HS-5 (cell line): ENCODE results near the gene PFKFB2.
A peak's percentile ranks its signal among the peaks of the same experiment; 100 is the strongest.

Experiments
- DNase-seq: peaks from one replicate; pipeline ENCODE4 v3.0.0-alpha.2; 2012; ENCODE audit warnings: low read depth

PFKFB2 gene

GRCh38 chr1:207067185-207067584, 14.1 kb downstream of the PFKFB2 start:
- no peak for DNase-seq

- no peak for DNase-seq
These were observed 14.6 kb downstream of the PFKFB2 start for GRCh38 chr1:207067665-207068064.

- DNase-seq, result no peak
These were observed 16.0 kb downstream of the PFKFB2 start for GRCh38 chr1:207069061-207069460.

- no peak for DNase-seq
These were observed 16.9 kb downstream of the PFKFB2 start for GRCh38 chr1:207069858-207070506.

GRCh38 chr1:207070811-207071210, 17.7 kb downstream of the PFKFB2 start:
- no peak for DNase-seq

GRCh38 chr1:207071426-207071825, 18.4 kb downstream of the PFKFB2 start:
- DNase-seq, result no peak

- DNase-seq, result no peak
These were observed 19.2 kb downstream of the PFKFB2 start for GRCh38 chr1:207072233-207072632.

- DNase-seq, result no peak
These were observed 21.1 kb downstream of the PFKFB2 start for GRCh38 chr1:207073906-207074820.

GRCh38 chr1:207076181-207076955, 23.3 kb downstream of the PFKFB2 start:
- DNase-seq, result no peak

- DNase-seq, result no peak
These were observed 23.9 kb downstream of the PFKFB2 start for GRCh38 chr1:207077012-207077411.

GRCh38 chr1:207077470-207078377, 24.6 kb downstream of the PFKFB2 start:
- peak; percentile 67 for DNase-seq

- DNase-seq, result no peak
These were observed 25.6 kb downstream of the PFKFB2 start for GRCh38 chr1:207078578-207079132.

GRCh38 chr1:207079706-207080241, 26.7 kb downstream of the PFKFB2 start:
- no peak for DNase-seq

- no peak for DNase-seq
These were observed 28.0 kb downstream of the PFKFB2 start for GRCh38 chr1:207081088-207081487.

- DNase-seq, result no peak
These were observed 28.7 kb downstream of the PFKFB2 start for GRCh38 chr1:207081806-207082205.

- no peak for DNase-seq
These were observed 31.2 kb downstream of the PFKFB2 start for GRCh38 chr1:207084232-207084631.

GRCh38 chr1:207084701-207085180, 31.7 kb downstream of the PFKFB2 start:
- DNase-seq, result no peak

- no peak for DNase-seq
These were observed 32.8 kb downstream of the PFKFB2 start for GRCh38 chr1:207085887-207086286.

- no peak for DNase-seq
These were observed 35.1 kb downstream of the PFKFB2 start for GRCh38 chr1:207088161-207088560.

GRCh38 chr1:207088701-207089626, 35.9 kb downstream of the PFKFB2 start, which contains the start of gene C4BPB:
Gene C4BPB, plus strand, starts transcription at chr1:207088860. Its CDS starts 672 bp downstream, at chr1:207089532.
- no peak for DNase-seq
